Esophagus squamous epithelium (tissue), 5 donors: Measurements from ENCODE around the gene OR6B3. TPM values are rescaled to one million over a fixed set of nuclear protein-coding genes. Genes with fewer than 3 reads are reported as not detected.

Experiments used
- DNase-seq: peaks from one replicate; lab custom pipeline; 2025; lab: John Stamatoyannopoulos, UW
- H3K27ac ChIP-seq, 4 donors: fragments of 200-600 bp; sonication (generic); one replicate each; pipeline ENCODE4 v1.5.1; 2016 to 2019; ENCODE audit warnings: mild to moderate bottlenecking in 1 of 4
- H3K27me3 ChIP-seq, 4 donors: fragments of 200-600 bp; sonication (generic); 1 replicate in 3 of 4; 2 replicates in 1 of 4; pipeline versions ENCODE4 v1.5.1 to v1.6.0; 2017 to 2021; ENCODE audit warnings: antibody characterized with exemption in 1 of 4
- H3K36me3 ChIP-seq, 3 donors: fragments of 200-600 bp; sonication (generic); one replicate each; pipeline ENCODE4 v1.5.1; 2016 to 2019
- H3K4me1 ChIP-seq, 3 donors: fragments of 200-600 bp; sonication (generic); one replicate each; pipeline ENCODE4 v1.5.1; 2017 to 2019
- H3K4me3 ChIP-seq, 4 donors: fragments of 200-600 bp; sonication (generic); 1 replicate in 3 of 4; 2 replicates in 1 of 4; pipeline ENCODE4 v1.5.1; 2016 to 2019; ENCODE audit warnings: mild to moderate bottlenecking in 2 of 4, moderate library complexity in 1 of 4
- H3K9me3 ChIP-seq, 3 donors: fragments of 200-600 bp; sonication (generic); one replicate each; pipeline ENCODE4 v1.5.1; 2016 to 2019
- POLR2A ChIP-seq, 4 donors: fragments of 450-650 bp; IDR thresholded peaks; one replicate each; pipeline ENCODE4 v1.6.1; 2017; ENCODE audit warnings: antibody characterized with exemption in 4 of 4, mild to moderate bottlenecking in 4 of 4, moderate library complexity in 3 of 4
- WGBS, 2 donors: methylation state at CpG; one replicate each; pipeline ENCODE4 v1.1.5; 2018; 5-methylcytosine and 5-hydroxymethylcytosine counted together
- intact Hi-C: fragments of 100-400 bp; cut with DNase I; formaldehyde crosslinking; loops from one replicate; pipeline ENCODE4 v1.15.0; 2022
- total RNA-seq, 4 donors: library from RNA; depleted of rRNA; stranded (reverse); fragments of >200 nt; gene quantifications; one replicate each; pipeline ENCODE4 v1.1.0, GENCODE V29; 2016
- TF ChIP-seq, protein P1 (sequence below), 6 experiments: fragments of 450-650 bp in 4 of 6; fragments of 200-600 bp in 2 of 6; sonication (generic) in 2 of 6; IDR thresholded peaks; one replicate each; pipeline ENCODE4 v1.5.1; 2016 to 2019; ENCODE audit warnings: antibody characterized with exemption in 6 of 6, mild to moderate bottlenecking in 4 of 6, moderate library complexity in 4 of 6
- donor health status: DM: yes; HTN: yes; CAD: no.

OR6B3 gene
- total RNA-seq, 4 donors from 2014 or later, result not detected

DNA sequence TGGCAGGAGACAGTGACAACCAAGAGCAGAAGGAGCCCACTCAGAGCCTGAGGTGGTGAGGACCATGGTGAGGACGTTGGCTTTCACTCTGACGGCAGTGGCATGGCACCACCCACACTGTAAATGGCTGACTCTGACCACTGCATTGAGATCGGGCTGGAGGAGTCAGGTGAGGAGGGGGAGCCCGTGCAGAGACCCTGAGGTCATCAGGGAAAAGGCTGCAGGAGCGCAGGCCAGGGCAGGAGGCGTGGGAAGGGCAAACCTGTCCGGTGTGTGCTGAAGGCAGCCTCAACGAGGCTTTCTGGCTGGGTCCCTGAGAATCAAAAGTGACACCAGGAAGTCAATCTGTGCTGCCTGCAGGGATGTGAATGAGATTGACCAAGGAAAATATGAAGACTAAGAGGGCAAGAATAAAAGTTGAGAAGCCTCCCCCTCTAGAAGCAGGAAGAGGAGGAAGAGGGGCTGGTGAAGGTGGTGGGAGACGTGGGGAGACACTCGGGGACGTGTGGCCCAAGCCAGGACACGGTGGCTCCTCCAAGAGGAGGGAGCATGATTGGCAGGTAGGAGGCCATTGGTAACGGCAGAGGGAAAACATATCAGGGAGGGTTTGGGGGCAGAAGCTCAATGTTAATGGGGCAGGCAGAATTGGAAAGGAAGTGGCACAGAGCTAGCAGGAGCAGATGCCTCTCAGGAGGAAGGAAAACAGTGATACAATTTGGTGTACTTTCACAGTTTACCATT lies 2.0 kb upstream of the OR6B3 start:
- no peak overlapping the region for H3K27ac ChIP-seq
- no peak for TF ChIP-seq POLR2A (IDR thresholded peaks at IDR 0.05)
- TF ChIP-seq, protein P1, sequence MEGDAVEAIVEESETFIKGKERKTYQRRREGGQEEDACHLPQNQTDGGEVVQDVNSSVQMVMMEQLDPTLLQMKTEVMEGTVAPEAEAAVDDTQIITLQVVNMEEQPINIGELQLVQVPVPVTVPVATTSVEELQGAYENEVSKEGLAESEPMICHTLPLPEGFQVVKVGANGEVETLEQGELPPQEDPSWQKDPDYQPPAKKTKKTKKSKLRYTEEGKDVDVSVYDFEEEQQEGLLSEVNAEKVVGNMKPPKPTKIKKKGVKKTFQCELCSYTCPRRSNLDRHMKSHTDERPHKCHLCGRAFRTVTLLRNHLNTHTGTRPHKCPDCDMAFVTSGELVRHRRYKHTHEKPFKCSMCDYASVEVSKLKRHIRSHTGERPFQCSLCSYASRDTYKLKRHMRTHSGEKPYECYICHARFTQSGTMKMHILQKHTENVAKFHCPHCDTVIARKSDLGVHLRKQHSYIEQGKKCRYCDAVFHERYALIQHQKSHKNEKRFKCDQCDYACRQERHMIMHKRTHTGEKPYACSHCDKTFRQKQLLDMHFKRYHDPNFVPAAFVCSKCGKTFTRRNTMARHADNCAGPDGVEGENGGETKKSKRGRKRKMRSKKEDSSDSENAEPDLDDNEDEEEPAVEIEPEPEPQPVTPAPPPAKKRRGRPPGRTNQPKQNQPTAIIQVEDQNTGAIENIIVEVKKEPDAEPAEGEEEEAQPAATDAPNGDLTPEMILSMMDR (IDR thresholded peaks at IDR 0.05), result no peak
- H3K36me3 ChIP-seq, result no peaks in the 10 kb centered on the region
- intact Hi-C loops, result no loop called here
- H3K4me1 ChIP-seq, result no peaks in the 10 kb centered on the region
- no peak for DNase-seq
- H3K9me3 ChIP-seq, result no peaks in the 10 kb centered on the region
- no peak overlapping the region for H3K4me3 ChIP-seq
- peaks cover 0 to 91% (median 0%) of the 10 kb centered on the region in 4 donors for H3K27me3 ChIP-seq
- 38 to 41% methylated on average over 13 of the region's 13 CpGs for WGBS, 2 donors

DNA sequence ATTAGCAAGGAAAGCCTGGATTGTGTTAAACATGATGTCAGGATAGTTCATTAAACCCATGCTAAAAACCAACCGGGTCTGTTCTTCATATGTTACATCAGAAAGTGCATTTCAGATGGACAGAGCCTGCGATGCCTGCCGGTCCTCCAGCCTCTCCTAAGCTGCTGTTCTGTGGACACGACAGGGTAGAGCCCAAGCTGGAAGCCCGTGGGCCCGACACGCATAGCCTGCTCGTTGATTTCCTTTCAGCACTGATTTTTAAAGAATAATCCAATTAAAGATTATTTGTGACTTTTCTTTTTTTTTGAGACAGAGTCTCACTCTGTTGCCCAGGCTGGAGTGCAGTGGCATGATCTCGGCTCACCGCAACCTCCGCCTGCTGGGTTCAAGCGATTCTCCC lies 797 bp downstream of the OR6B3 start:
- no peak for DNase-seq
- H3K9me3 ChIP-seq, result no peaks in the 10 kb centered on the region
- intact Hi-C loops, result no loop called here
- no peak overlapping the region for H3K4me3 ChIP-seq
- H3K36me3 ChIP-seq, result no peaks in the 10 kb centered on the region
- H3K27me3 ChIP-seq, result peaks cover 0 to 89% (median 0%) of the 10 kb centered on the region in 4 donors
- H3K27ac ChIP-seq, result no peak overlapping the region
- H3K4me1 ChIP-seq, result no peaks in the 10 kb centered on the region
- 77 to 79% methylated on average over 11 to 12 of the region's 12 CpGs for WGBS, 2 donors
- TF ChIP-seq, protein P1 (IDR thresholded peaks at IDR 0.05), result no peak
- TF ChIP-seq POLR2A (IDR thresholded peaks at IDR 0.05), result no peak

DNA sequence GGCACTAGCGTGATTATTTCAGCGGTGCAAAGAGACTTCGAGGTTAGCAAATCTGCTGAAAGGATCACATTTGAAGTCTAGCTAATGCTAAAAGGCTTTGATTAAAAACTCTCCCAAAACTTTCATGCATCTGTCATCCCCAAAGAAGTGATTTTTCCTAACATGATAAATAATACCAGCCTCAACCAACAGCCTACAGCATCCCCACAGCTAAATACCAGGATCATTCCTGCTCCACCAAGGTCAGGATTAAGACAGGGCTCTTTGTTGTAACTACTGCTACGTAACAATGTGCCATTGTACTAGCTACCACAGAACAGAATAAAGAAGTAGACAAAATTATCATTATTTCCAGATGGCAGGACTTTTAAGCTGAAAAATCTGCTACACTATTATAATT lies 1.6 kb downstream of the OR6B3 start:
- TF ChIP-seq, protein P1 (IDR thresholded peaks at IDR 0.05), result no peak
- no peak for TF ChIP-seq POLR2A (IDR thresholded peaks at IDR 0.05)

DNA sequence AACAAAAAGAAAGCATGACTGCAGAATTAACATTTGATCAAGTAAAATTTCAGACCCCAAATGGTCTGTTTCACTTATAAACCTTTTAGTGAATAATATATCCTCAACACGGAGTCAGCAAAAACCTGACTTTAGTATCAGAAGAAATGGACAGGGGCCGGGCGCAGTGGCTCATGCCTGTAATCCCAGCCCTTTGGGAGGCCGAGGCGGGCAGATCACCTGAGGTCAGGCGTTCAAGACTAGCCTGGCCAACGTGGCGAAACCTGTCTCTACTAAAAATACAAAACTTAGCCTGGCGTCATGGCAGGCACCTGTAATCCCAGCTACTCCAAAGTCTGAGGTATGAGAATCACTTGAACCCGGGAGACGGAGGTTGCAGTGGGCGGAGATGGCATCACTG lies 3.0 kb downstream of the OR6B3 start:
- no peak for DNase-seq
- no peak overlapping the region for H3K4me3 ChIP-seq
- WGBS, 2 donors, result 66 to 88% methylated on average over 12 of the region's 12 CpGs
- H3K36me3 ChIP-seq, result no peaks in the 10 kb centered on the region
- intact Hi-C loops, result no loop called here
- no peak overlapping the region for H3K27ac ChIP-seq
- H3K27me3 ChIP-seq, result peaks cover 0 to 77% (median 0%) of the 10 kb centered on the region in 4 donors
- H3K9me3 ChIP-seq, result no peaks in the 10 kb centered on the region
- TF ChIP-seq, protein P1 (IDR thresholded peaks at IDR 0.05), result no peak
- TF ChIP-seq POLR2A (IDR thresholded peaks at IDR 0.05), result no peak
- H3K4me1 ChIP-seq, result no peaks in the 10 kb centered on the region

More for the DNA sequence above, 1.6 kb downstream of the OR6B3 start:
- Histone ChIP-seq H3K27me3 (peaks cover 0 to 83% (median 0%) of the 10 kb centered on the region in 4 donors), H3K4me3 (no peak overlapping the region), H3K36me3 (no peaks in the 10 kb centered on the region), H3K9me3 (no peaks in the 10 kb centered on the region), H3K27ac (no peak overlapping the region), H3K4me1 (no peaks in the 10 kb centered on the region)
- WGBS, 2 donors, result 66 to 71% methylated on average over 4 of the region's 4 CpGs
- intact Hi-C loops, result no loop called here
- no peak for DNase-seq

DNA sequence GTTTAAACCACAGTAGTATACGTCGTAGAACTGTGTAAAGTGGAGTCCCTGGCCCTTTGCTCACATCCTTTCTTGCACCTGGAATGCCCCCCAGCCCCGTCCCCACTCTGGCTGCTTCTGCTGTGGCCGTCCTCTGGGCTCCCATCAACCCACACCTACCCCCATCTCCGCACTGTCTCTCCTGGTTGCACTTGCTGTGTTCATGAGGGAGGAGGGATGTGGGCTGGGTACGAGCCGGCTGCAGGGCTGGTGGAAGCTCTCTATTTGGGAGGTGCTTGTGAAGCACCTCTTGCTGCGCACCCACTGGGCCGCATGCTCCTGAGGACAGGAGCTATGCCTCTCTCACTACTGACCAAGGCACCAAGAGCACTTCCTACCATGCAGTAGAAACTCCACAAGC lies 5.1 kb downstream of the OR6B3 start:
- Histone ChIP-seq H3K9me3 (no peaks in the 10 kb centered on the region), H3K4me3 (no peak overlapping the region), H3K4me1 (peaks cover 0 to 13% (median 0%) of the 10 kb centered on the region in 3 donors), H3K36me3 (no peaks in the 10 kb centered on the region), H3K27me3 (peaks cover 0 to 67% (median 0%) of the 10 kb centered on the region in 4 donors), H3K27ac (no peak overlapping the region)
- TF ChIP-seq POLR2A (IDR thresholded peaks at IDR 0.05), result no peak
- TF ChIP-seq, protein P1 (IDR thresholded peaks at IDR 0.05), result no peak
- WGBS, 2 donors, result 72 to 73% methylated on average over 6 to 9 of the region's 9 CpGs
- intact Hi-C loops, result no loop called here
- no peak for DNase-seq
